Left ventricle myocardium inferior (tissue), 1 donor: ENCODE measurements around the gene KLHL3. TPM values are rescaled to one million over a fixed set of nuclear protein-coding genes. Genes with fewer than 3 reads are reported as not detected.

Experiments
- DNase-seq: peaks from one replicate; pipeline ENCODE4 v3.0.0-alpha.2; 2020
- H3K27ac ChIP-seq: fragments of 200-600 bp; replicated peaks from 2 replicates; pipeline ENCODE4 v1.8.0; 2021
- H3K27me3 ChIP-seq: fragments of 200-600 bp; 2 replicates; pipeline ENCODE4 v1.8.0; 2021; ENCODE audit warnings: low read depth
- H3K36me3 ChIP-seq: fragments of 200-600 bp; 2 replicates; pipeline ENCODE4 v1.8.0; 2021
- H3K4me1 ChIP-seq: fragments of 200-600 bp; 2 replicates; pipeline ENCODE4 v1.8.0; 2021
- H3K4me3 ChIP-seq: fragments of 200-600 bp; 2 replicates; pipeline ENCODE4 v1.8.0; 2021; ENCODE audit warnings: mild to moderate bottlenecking, moderate library complexity
- H3K9me3 ChIP-seq: fragments of 200-600 bp; replicated peaks from 2 replicates; pipeline ENCODE4 v1.8.0; 2021
- intact Hi-C: fragments of 100-400 bp; cut with micrococcal nuclease; formaldehyde crosslinking; loops from one replicate; pipeline ENCODE4 v1.11.0; 2022
- total RNA-seq: library from RNA; stranded (reverse); fragmentation: NEBNext Ultra II Directional; extraction: Animal tissue kit (Norgen Biotek cat#: 25700); gene quantifications from one replicate; pipeline ENCODE4 v1.2.1, GENCODE V29; 2021
- TF ChIP-seq, protein P1 (sequence below): fragments of 200-600 bp; IDR thresholded peaks from 2 replicates; pipeline ENCODE4 v1.8.0; 2021; ENCODE audit warnings: antibody characterized with exemption, mild to moderate bottlenecking, borderline replicate concordance
- donor health status: DM: no; HTN: yes; CAD: no; lungs with severe emphysema.

KLHL3 gene
- total RNA-seq, 1 donor from 2014 or later: 26.3 TPM

GRCh38 chr5:137632716-137633115 is 103.2 kb downstream of the KLHL3 start:
- intact Hi-C loops: loop anchor here (10.0 kb wide), 1 partner anchor 112 kb away; no protein-coding TSS in a partner anchor
- Histone ChIP-seq H3K27ac (no peak overlapping the region), H3K36me3 (peaks cover 23% of the 10 kb centered on the region), H3K4me3 (no peak overlapping the region), H3K27me3 (no peaks in the 10 kb centered on the region), H3K4me1 (peaks cover 35% of the 10 kb centered on the region), H3K9me3 (peaks cover 6% of the 10 kb centered on the region)
- no peak for DNase-seq
- TF ChIP-seq, protein P1, sequence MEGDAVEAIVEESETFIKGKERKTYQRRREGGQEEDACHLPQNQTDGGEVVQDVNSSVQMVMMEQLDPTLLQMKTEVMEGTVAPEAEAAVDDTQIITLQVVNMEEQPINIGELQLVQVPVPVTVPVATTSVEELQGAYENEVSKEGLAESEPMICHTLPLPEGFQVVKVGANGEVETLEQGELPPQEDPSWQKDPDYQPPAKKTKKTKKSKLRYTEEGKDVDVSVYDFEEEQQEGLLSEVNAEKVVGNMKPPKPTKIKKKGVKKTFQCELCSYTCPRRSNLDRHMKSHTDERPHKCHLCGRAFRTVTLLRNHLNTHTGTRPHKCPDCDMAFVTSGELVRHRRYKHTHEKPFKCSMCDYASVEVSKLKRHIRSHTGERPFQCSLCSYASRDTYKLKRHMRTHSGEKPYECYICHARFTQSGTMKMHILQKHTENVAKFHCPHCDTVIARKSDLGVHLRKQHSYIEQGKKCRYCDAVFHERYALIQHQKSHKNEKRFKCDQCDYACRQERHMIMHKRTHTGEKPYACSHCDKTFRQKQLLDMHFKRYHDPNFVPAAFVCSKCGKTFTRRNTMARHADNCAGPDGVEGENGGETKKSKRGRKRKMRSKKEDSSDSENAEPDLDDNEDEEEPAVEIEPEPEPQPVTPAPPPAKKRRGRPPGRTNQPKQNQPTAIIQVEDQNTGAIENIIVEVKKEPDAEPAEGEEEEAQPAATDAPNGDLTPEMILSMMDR: no peak

DNA sequence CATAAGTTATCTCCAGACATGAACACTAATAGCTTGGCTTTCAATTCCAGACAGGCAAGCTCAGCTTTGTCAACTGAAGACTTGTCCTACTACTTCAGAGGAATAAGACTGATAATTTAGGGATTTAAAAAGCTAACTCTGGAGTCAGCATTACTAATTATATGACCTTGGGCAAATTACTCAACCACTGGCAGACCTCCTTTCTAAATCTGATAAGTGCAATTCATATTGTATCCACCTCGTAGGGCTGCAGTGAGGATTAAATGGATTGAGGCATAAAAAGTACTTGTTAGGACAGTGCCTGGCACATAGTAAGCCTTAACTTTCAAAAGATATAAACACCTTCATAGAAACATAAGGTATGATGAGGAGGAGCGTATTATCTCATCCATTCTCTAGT is 104.4 kb downstream of the KLHL3 start:
- intact Hi-C loops: loop anchor here (10.0 kb wide), 1 partner anchor 113 kb away; no protein-coding TSS in a partner anchor
- peaks cover 6% of the 10 kb centered on the region for H3K9me3 ChIP-seq
- peak overlapping the region; percentile 70 for H3K27ac ChIP-seq
- peaks cover 39% of the 10 kb centered on the region for H3K4me1 ChIP-seq
- H3K36me3 ChIP-seq: peaks cover 12% of the 10 kb centered on the region
- no peaks in the 10 kb centered on the region for H3K27me3 ChIP-seq
- DNase-seq: no peak
- TF ChIP-seq, protein P1: no peak
- H3K4me3 ChIP-seq: no peak overlapping the region

- no peak for DNase-seq
- Histone ChIP-seq H3K9me3 (peaks cover 6% of the 10 kb centered on the region), H3K27me3 (no peaks in the 10 kb centered on the region), H3K4me3 (no peak overlapping the region), H3K27ac (peak overlapping the region; percentile 70), H3K4me1 (peaks cover 36% of the 10 kb centered on the region), H3K36me3 (peaks cover 12% of the 10 kb centered on the region)
- TF ChIP-seq, protein P1: no peak
- intact Hi-C loops: loop anchor here (10.0 kb wide), 1 partner anchor 114 kb away; no protein-coding TSS in a partner anchor
These were observed 104.9 kb downstream of the KLHL3 start for GRCh38 chr5:137630972-137631370.

- no peak for DNase-seq
- Histone ChIP-seq H3K9me3 (peaks cover 6% of the 10 kb centered on the region), H3K27me3 (no peaks in the 10 kb centered on the region), H3K36me3 (peaks cover 12% of the 10 kb centered on the region), H3K4me3 (no peak overlapping the region), H3K4me1 (peaks cover 37% of the 10 kb centered on the region), H3K27ac (peak overlapping the region; percentile 70)
- TF ChIP-seq, protein P1: no peak
- intact Hi-C loops: loop anchor here (10.0 kb wide), 1 partner anchor 114 kb away; no protein-coding TSS in a partner anchor
These were observed 105.5 kb downstream of the KLHL3 start for GRCh38 chr5:137630216-137630971.

GRCh38 chr5:137629646-137630045 is 106.2 kb downstream of the KLHL3 start:
- intact Hi-C loops: loop anchor here (10.0 kb wide), 1 partner anchor 115 kb away; no protein-coding TSS in a partner anchor
- H3K4me3 ChIP-seq: no peak overlapping the region
- H3K36me3 ChIP-seq: peaks cover 12% of the 10 kb centered on the region
- peaks cover 6% of the 10 kb centered on the region for H3K9me3 ChIP-seq
- TF ChIP-seq, protein P1: peak; percentile 95
- H3K4me1 ChIP-seq: peaks cover 44% of the 10 kb centered on the region
- H3K27ac ChIP-seq: peak overlapping the region; percentile 70
- DNase-seq: no peak
- no peaks in the 10 kb centered on the region for H3K27me3 ChIP-seq
